RKO (cell line): ENCODE data around the gene REEP1.

Source experiments
- DNase-seq: peaks from one replicate; pipeline ENCODE4 v3.0.0-alpha.2; 2016; ENCODE audit warnings: low spot score

The REEP1 gene

GRCh38 chr2:86305915-86306254, 31.5 kb downstream of the REEP1 start:
- no peak for DNase-seq

GRCh38 chr2:86305195-86305914, 32.1 kb downstream of the REEP1 start:
- no peak for DNase-seq

- no peak for DNase-seq
Measured at GRCh38 chr2:86304416-86304815, 33.0 kb downstream of the REEP1 start.

GRCh38 chr2:86302320-86302719, 35.1 kb downstream of the REEP1 start:
- DNase-seq = no peak

GRCh38 chr2:86301711-86302202, 35.7 kb downstream of the REEP1 start:
- no peak for DNase-seq

- DNase-seq = no peak
Measured at GRCh38 chr2:86301009-86301408, 36.4 kb downstream of the REEP1 start.

GRCh38 chr2:86300496-86300895, 36.9 kb downstream of the REEP1 start:
- no peak for DNase-seq

- peak; percentile 24 for DNase-seq
Measured at GRCh38 chr2:86298411-86299390, 38.7 kb downstream of the REEP1 start.

GRCh38 chr2:86297382-86298147, 39.9 kb downstream of the REEP1 start:
- no peak for DNase-seq

GRCh38 chr2:86296947-86297346, 40.5 kb downstream of the REEP1 start:
- no peak for DNase-seq

- no peak for DNase-seq
Measured at GRCh38 chr2:86295066-86295465, 42.4 kb downstream of the REEP1 start.

GRCh38 chr2:86293612-86294011, 43.8 kb downstream of the REEP1 start:
- DNase-seq = peak; percentile 28

- no peak for DNase-seq
Measured at GRCh38 chr2:86292571-86293515, 44.6 kb downstream of the REEP1 start.

- DNase-seq = no peak
Measured at GRCh38 chr2:86291328-86291662, 46.1 kb downstream of the REEP1 start.

- no peak for DNase-seq
Measured at GRCh38 chr2:86290596-86291327, 46.7 kb downstream of the REEP1 start.

- DNase-seq = no peak
Measured at GRCh38 chr2:86286516-86286915, 50.9 kb downstream of the REEP1 start.

GRCh38 chr2:86285981-86286380, 51.4 kb downstream of the REEP1 start:
- DNase-seq = no peak

GRCh38 chr2:86285571-86285970, 51.9 kb downstream of the REEP1 start:
- DNase-seq = no peak

- no peak for DNase-seq
Measured at GRCh38 chr2:86284987-86285386, 52.4 kb downstream of the REEP1 start.

- DNase-seq = no peak
Measured at GRCh38 chr2:86284401-86284841, 53.0 kb downstream of the REEP1 start.
